Stimulated activated CD4-positive, alpha-beta T cell treated with anti-CD3 and anti-CD28 coated beads, Interleukin-15, amount 100 ng/mL, for 24 hours (primary cell): ENCODE data around the gene RXYLT1.
A peak's percentile ranks its signal among the peaks of the same experiment; 100 is the strongest.

Source experiments
- DNase-seq: peaks from one replicate; pipeline ENCODE4 v3.0.0-alpha.2; 2020

Gene RXYLT1

GRCh38 chr12:63844391-63845341, 65.0 kb downstream of the RXYLT1 start, which contains the start of gene SRGAP1:
TSS of gene SRGAP1 (plus strand) at chr12:63844700. CDS start at chr12:63844817, 117 bp downstream.
- peak; percentile 7 for DNase-seq

DNA sequence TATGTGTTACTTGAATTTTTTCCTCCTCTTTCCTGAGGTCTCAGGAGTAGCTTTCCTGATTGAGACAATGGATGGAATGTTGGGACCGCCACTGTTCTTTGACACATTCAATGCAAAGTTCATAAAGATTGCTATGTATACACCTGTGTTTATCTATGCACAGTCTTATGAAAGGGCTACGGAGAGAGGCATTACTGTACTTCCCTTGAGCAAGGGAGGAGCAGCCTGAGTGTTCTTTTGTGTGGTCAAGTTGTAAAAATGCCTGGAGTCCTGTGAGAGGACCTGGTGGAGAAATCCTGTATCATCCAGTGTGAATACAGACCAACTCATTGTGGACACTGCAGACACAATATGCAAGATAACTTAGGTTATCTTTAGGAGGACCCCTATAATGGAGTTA, 66.0 kb downstream of the RXYLT1 start:
- DNase-seq: no peak

GRCh38 chr12:63846238-63846967, 66.7 kb downstream of the RXYLT1 start:
- DNase-seq: no peak

GRCh38 chr12:63848450-63848849, 68.7 kb downstream of the RXYLT1 start:
- no peak for DNase-seq

DNA sequence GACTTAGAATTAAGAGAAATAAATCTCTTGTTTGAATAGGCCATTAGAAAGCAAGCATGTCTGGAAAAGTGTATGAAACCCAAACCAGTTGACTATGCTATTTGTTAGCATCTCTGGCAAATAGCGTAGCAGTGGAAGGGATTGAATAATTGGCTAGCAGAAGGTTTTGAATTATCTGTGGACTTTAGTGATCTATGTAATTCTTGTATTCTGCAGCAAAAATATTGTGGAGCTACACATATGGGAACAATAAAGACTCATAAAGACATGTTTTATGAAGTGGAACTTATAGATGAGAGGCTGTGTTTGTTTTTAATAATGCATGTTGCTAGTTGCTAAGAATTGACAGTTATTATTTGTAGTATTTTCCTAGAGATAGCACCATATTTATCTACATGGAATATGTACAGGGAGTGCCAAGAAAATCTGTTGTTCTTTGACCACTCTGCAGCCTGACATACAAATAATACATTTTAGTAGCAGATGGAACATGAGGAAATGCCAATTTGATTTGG, 69.5 kb downstream of the RXYLT1 start:
- no peak for DNase-seq

DNA sequence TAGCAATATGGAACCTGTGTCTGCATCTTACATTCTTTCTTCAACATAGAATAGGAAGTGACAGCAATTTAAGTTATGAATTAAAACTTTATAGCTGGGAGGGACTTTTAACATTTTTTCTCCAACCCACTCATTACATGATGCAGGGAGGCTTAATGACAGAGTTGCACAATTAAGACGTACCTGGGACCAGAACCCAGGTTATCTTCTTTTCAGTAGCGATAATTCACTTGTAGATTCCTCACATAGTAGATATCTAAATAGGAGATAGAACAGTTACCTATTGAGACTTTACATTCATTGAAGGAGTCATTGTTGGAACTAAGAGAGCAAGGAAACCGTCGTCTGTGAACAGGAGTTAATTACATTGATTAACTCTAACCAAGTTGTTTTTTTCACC, 69.9 kb downstream of the RXYLT1 start:
- DNase-seq: no peak

GRCh38 chr12:63853978-63854377, 74.3 kb downstream of the RXYLT1 start:
- no peak for DNase-seq

DNA sequence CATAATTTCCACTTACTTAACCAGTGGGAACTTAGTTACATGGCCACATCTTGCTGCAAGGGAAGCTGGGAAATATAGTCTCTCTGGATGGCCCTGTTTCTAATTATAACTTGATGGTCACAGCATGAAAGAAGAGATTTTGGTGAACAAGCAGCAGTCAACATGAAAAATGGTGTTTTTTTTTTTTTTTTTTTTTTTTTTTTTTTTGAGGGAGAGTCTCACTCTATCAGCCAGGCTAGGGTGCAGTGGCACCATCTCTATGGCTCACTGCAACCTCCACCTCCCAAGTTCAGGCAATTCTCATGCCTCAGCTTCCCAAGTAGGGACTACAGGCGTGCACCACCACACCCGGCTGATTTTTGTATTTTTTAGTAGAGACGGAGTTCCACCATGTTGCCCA, 75.6 kb downstream of the RXYLT1 start:
- DNase-seq: no peak

DNA sequence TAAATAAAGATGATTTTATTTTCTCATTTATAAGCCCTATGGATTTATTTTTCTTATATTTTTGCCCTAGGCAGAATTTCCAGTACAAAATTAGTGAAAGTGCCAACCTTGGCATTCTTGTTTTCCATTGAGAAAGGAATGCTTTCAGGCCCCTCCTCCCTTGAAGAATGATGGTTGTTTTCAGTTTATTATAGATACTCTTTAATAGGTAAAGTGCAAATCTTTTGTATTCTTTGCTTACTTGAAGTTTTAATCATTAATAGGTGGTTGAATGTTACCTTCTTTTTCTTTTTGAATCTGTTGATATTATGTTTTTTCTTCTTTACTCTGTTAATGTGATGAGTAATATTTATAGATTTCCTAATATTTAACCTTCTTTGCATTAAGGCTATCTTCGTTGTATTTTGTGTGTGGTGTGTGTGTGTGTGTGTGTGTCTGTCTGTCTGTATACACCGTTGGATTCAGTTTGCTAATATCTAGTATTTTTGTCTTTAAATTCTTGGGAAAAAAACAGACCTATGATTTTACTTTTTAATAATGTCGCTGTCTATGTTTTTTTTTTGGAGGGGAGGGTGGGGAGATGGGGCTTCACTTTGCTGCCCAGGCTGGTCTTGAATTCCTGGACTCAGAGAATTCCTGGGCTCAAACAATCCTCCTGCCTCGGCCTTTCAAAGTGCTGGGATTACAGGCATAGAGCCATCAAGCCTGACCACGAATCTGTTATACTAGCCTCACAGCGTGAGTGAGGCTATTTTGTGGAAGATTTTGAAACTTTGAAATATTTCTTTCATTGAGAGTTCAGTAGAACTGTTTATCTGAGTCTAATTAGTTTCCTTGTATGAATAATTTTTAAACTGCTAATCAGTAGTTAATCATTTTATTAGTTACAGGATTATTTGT, 78.3 kb downstream of the RXYLT1 start:
- DNase-seq: no peak
